H7 (cell line): ENCODE results near the gene GPR3. TPM values are rescaled to one million over a fixed set of nuclear protein-coding genes. Genes with fewer than 3 reads are reported as not detected.

Source experiments
- DNase-seq: peaks from one replicate; pipeline ENCODE4 v3.0.0; 2012
- H3K27me3 ChIP-seq: 2 replicates; pipeline ENCODE4 v1.6.0; 2011; ENCODE audit warnings: mild to moderate bottlenecking, low read length; ENCODE audit not compliant: control insufficient read depth, insufficient read depth
- H3K36me3 ChIP-seq: replicated peaks from 2 replicates; pipeline ENCODE4 v1.5.1; 2011; ENCODE audit warnings: low read length; ENCODE audit not compliant: control insufficient read depth, insufficient read depth
- H3K4me3 ChIP-seq: 2 replicates; pipeline ENCODE4 v1.5.1; 2011; ENCODE audit warnings: low read depth, mild to moderate bottlenecking, control low read depth, low read length, moderate library complexity; ENCODE audit not compliant: insufficient read depth
- total RNA-seq: library from RNA; depleted of rRNA; stranded (reverse); fragments of >200 nt; shearing (Covaris generic); gene quantifications from 2 replicates; pipeline ENCODE4 v1.2.3, GENCODE V29; 2014

The GPR3 gene
- total RNA-seq, 1 experiment from 2014 or later = 8.5 TPM

GRCh38 chr1:27408151-27408550 lies 15.7 kb downstream of the GPR3 start:
- H3K36me3 ChIP-seq = peaks cover 23% of the 10 kb centered on the region
- no peak overlapping the region for H3K4me3 ChIP-seq
- DNase-seq = no peak
- no peaks in the 10 kb centered on the region for H3K27me3 ChIP-seq

- DNase-seq = no peak
- H3K36me3 ChIP-seq = peaks cover 36% of the 10 kb centered on the region
- H3K27me3 ChIP-seq = no peaks in the 10 kb centered on the region
- no peak overlapping the region for H3K4me3 ChIP-seq
Observed at GRCh38 chr1:27409669-27410068, 17.2 kb downstream of the GPR3 start.

- H3K4me3 ChIP-seq = no peak overlapping the region
- no peak for DNase-seq
- no peaks in the 10 kb centered on the region for H3K27me3 ChIP-seq
- H3K36me3 ChIP-seq = peaks cover 42% of the 10 kb centered on the region
Observed at GRCh38 chr1:27410709-27411108, 18.3 kb downstream of the GPR3 start.

DNA sequence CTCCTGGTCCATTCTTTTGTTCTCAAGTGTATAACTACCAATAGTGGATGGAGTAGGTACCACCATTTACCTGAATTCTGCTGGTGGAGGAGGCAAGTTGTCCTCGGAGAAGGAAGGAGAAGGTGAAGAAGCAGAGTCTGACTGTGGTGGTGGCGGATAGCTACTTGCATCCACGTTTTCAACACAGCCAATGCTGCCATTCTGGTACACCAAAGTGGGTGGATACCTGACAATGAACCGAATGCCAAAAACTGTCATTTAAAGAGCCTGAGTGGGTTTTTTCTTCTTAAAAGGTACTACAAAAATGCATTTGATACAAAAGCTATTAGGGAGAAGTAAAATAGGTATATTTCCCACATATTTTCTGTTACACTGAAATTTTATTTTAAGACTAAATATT lies 20.1 kb downstream of the GPR3 start:
- Histone ChIP-seq H3K27me3 (no peaks in the 10 kb centered on the region), H3K36me3 (peaks cover 53% of the 10 kb centered on the region), H3K4me3 (no peak overlapping the region)
- no peak for DNase-seq

GRCh38 chr1:27413004-27413403 lies 20.6 kb downstream of the GPR3 start:
- H3K27me3 ChIP-seq = no peaks in the 10 kb centered on the region
- no peak for DNase-seq
- H3K36me3 ChIP-seq = peaks cover 53% of the 10 kb centered on the region
- no peak overlapping the region for H3K4me3 ChIP-seq

GRCh38 chr1:27414091-27414490 lies 21.7 kb downstream of the GPR3 start:
- H3K27me3 ChIP-seq = no peaks in the 10 kb centered on the region
- H3K4me3 ChIP-seq = no peak overlapping the region
- H3K36me3 ChIP-seq = peaks cover 51% of the 10 kb centered on the region
- DNase-seq = no peak

DNA sequence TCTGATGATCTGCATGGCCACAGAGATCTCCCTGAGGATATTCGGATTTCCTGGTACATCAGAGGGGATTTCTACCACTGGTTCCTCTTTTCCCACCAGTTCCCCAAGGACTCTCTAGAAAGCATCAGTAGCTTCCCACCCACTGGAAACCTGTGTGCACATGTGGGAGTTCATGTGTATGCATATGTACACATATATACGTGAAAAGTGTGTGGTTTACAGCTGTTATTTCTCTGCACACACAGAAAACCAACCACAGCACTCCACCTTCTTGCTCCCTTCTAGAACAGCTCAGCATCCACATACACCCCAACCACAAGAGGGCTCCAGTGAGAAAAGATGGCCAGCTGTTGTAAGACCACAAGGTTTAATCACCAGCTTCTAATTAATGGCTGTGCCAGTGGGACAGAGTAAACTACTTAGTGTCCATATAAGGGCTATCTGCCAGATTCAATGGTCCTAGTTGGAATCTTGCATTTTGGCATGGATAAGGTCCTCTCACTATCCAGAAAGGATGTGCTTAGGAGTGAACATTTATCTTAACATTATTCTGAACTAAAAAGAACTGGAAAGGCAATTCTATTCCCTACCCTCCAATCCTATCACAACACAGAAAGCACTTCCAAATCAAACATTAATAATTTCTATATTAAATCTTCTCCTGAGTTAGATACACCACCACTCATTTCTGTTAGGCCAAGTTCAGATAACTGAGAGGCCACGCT lies 24.1 kb downstream of the GPR3 start:
- Histone ChIP-seq H3K36me3 (peaks cover 43% of the 10 kb centered on the region), H3K27me3 (no peaks in the 10 kb centered on the region), H3K4me3 (no peak overlapping the region)
- DNase-seq = peak; percentile 71

GRCh38 chr1:27417713-27418112 lies 25.3 kb downstream of the GPR3 start:
- Histone ChIP-seq H3K36me3 (peaks cover 36% of the 10 kb centered on the region), H3K4me3 (no peak overlapping the region), H3K27me3 (no peaks in the 10 kb centered on the region)
- no peak for DNase-seq

DNA sequence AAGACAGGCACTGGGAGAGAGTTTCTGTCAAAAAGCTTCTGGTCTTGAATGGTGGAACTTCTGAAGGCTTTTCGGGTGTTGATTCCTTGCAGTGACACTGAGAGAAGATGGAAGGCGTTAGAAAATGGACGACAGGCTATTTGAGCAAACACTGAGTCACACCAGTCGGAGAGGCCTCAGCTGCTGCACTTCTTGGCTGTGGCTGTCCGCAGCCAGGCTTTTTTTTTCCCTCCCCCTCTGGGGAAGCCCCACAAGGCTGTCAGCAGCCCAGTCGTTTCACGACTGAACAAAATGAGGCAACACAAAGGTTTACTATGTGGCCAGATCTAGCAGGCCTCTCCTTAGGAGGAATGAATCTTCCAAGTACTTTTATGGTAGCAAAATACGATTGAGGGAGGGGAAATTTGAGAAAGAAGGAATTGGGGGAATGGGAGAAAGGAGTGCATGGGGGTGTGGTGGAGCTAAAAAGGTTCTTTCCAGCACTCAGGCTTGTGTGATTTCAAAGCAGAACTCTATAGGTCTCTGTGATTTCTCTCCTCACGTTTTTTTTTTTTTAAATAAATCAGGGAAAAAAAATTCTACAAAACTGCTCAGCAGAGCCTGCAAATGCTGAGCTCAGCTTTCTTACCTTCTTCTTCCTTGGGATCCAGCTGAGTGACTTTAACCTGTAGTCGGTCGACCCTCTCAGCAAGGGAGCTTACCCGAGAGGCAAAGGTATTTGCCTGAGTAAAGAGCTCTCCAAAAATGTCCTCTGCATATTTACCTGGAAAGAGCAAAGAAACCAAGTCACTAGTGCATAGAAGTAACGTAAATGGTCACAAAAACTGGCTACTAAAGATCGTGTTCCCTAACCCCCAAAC lies 26.1 kb downstream of the GPR3 start:
- DNase-seq = peak; percentile 39
- peaks cover 29% of the 10 kb centered on the region for H3K36me3 ChIP-seq
- no peaks in the 10 kb centered on the region for H3K27me3 ChIP-seq
- H3K4me3 ChIP-seq = no peak overlapping the region

DNA sequence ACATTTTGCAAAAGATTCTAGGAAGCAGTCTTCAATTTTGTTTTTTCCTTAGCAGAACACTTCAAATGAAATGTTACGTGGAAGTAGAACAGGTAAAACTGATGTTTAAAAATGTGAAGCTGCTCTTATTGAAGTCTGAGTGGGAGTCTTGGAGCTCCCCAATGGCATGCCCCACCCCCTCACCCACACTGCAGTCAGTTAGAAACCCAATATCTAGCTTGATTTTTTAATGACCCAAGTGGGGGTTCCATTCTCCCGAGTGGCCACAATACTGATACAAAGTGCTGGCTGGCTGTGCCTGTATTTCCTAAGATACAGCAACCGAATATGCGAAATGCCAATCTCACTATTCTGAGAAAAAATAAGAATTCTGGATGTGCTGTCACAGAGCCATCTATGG lies 31.3 kb downstream of the GPR3 start:
- DNase-seq = no peak
- no peak overlapping the region for H3K4me3 ChIP-seq
- H3K36me3 ChIP-seq = peaks cover 4% of the 10 kb centered on the region
- no peaks in the 10 kb centered on the region for H3K27me3 ChIP-seq

DNA sequence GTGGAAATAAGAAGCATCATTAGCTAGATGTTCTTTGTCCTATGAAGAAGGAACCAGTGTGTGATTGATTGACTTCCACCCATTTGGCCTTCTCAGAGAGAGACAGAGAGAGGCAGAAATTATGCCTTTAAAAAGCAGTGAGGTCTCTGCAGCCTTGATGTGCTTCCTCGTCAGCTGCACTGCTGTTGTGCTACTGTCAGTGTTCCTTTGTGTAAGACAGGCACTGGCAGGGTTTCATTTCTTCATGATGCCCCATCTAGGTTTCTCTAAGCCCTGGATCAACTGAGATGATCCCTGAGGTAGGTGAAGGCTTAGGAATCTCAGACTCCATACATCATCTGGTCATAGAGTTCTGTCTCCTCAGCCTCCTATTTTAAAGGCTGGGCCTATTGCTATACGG lies 34.9 kb downstream of the GPR3 start:
- DNase-seq = no peak
- no peak overlapping the region for H3K4me3 ChIP-seq
- peaks cover 4% of the 10 kb centered on the region for H3K36me3 ChIP-seq
- no peaks in the 10 kb centered on the region for H3K27me3 ChIP-seq

GRCh38 chr1:27427816-27428315 lies 35.4 kb downstream of the GPR3 start:
- no peaks in the 10 kb centered on the region for H3K27me3 ChIP-seq
- H3K4me3 ChIP-seq = no peak overlapping the region
- DNase-seq = no peak
- H3K36me3 ChIP-seq = peaks cover 4% of the 10 kb centered on the region

GRCh38 chr1:27428316-27429028 lies 36.0 kb downstream of the GPR3 start:
- peak; percentile 55 for DNase-seq
- Histone ChIP-seq H3K4me3 (no peak overlapping the region), H3K36me3 (peaks cover 4% of the 10 kb centered on the region), H3K27me3 (no peaks in the 10 kb centered on the region)

DNA sequence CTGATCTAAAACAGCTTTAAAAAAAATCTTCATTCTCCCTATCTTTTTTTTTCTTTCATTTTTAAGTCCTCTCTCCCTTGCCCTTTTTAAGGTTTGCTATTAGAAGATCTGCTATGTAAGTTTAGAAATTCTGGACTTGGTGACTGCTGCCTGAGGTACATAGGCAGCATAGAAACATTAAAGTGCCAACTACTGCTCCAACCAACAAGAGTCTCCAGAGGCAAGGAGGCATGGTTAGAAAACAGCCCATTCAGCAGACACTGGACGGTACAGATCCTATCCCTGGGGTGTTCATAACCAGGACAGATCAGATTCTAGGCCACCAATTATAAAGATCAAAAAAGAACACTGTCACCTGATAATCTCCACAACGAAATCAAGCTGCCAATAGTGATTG lies 36.6 kb downstream of the GPR3 start:
- peaks cover 4% of the 10 kb centered on the region for H3K36me3 ChIP-seq
- no peak for DNase-seq
- H3K27me3 ChIP-seq = no peaks in the 10 kb centered on the region
- H3K4me3 ChIP-seq = no peak overlapping the region
